Cardiac fibroblast (primary cell): ENCODE results near the gene PGBD2.

Experiments
- DNase-seq, 2 donors: peaks; one replicate each; pipeline versions ENCODE4 v3.0.0 to v3.0.0-alpha.2; 2010; ENCODE audit warnings: low read depth in 2 of 2
- H3K4me3 ChIP-seq, 2 donors: replicated peaks in 1 of 2; 1 replicate in 1 of 2; 2 replicates in 1 of 2; pipeline ENCODE4 v1.5.1; 2011; ENCODE audit warnings: low read depth in 2 of 2, low read length in 2 of 2, mild to moderate bottlenecking in 2 of 2, moderate library complexity in 1 of 2
- CTCF ChIP-seq: IDR thresholded peaks from one replicate; pipeline ENCODE4 v1.5.1; 2011; ENCODE audit warnings: low read depth, mild to moderate bottlenecking, low read length, inconsistent platforms

Gene PGBD2

GRCh38 chr1:248890549-248891498, 15.2 kb upstream of the PGBD2 start:
- TF ChIP-seq CTCF, result no peak
- no peak overlapping the region for H3K4me3 ChIP-seq
- no peak for DNase-seq

GRCh38 chr1:248891758-248892157, 14.3 kb upstream of the PGBD2 start:
- no peak for TF ChIP-seq CTCF
- no peak for DNase-seq

GRCh38 chr1:248892590-248892989, 13.4 kb upstream of the PGBD2 start:
- DNase-seq, result no peak
- TF ChIP-seq CTCF, result no peak
- no peak overlapping the region for H3K4me3 ChIP-seq

More at GRCh38 chr1:248891758-248892157, 14.3 kb upstream of the PGBD2 start:
- H3K4me3 ChIP-seq, result no peak overlapping the region

GRCh38 chr1:248894837-248895236, 11.2 kb upstream of the PGBD2 start:
- TF ChIP-seq CTCF, result no peak
- DNase-seq, result no peak
- no peak overlapping the region for H3K4me3 ChIP-seq

- DNase-seq, result no peak
- H3K4me3 ChIP-seq, result no peak overlapping the region
- TF ChIP-seq CTCF, result no peak
These were observed 8.4 kb upstream of the PGBD2 start for GRCh38 chr1:248897412-248898337.

- no peak for DNase-seq
- H3K4me3 ChIP-seq, result no peak overlapping the region
- no peak for TF ChIP-seq CTCF
These were observed 5.4 kb upstream of the PGBD2 start for GRCh38 chr1:248900637-248901036.
